NCI-H526 (cell line): Measurements from ENCODE around the gene FXYD6.
A peak's percentile ranks its signal among the peaks of the same experiment; 100 is the strongest.

Experiments used
- DNase-seq, 2 experiments: peaks; one replicate each; lab custom pipeline; 2025; lab: John Stamatoyannopoulos, UW

Gene FXYD6

GRCh38 chr11:117792992-117793391 is 83.5 kb downstream of the FXYD6 start:
- peak; percentile 99 to 100 for DNase-seq

DNA sequence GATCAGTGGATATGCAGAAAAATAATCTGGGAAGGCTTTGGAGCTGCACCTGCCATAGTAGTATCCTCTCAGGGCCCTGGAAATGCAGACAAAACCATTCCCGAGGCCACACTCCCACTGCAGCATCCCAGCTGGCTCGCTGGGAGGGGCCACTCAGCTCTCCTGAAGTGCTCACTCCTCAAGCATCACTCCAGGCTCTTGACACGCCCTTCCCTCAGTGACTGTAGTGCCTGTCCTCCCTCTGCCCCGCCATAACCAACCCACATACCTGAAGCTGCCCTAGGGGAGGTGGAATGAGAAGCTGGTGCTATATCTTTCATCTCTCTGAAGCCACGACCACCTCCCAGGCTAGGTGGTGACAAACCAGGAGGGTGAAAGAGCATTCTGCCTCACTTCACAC is 84.2 kb downstream of the FXYD6 start:
- peak in 1 of 2 experiments; percentile 45 for DNase-seq

DNA sequence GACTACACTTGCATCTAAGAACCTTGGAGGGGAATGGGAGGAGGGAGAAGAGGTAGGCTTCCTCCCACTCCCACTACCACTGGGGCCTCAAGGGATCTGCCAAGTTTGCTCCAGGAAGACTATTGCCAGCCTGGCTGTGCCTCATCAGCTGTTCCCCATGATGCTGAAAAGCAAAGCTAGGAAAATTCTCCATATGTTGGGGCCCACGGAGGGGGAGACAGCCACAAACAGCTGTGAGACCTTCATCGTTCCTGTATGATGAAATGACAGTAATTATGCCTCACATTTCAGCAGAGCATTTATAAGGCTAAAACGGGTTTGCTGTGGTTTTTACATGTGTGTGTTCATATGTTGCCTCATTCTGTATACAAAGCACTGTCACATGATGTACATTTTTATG is 86.2 kb downstream of the FXYD6 start:
- no peak for DNase-seq

GRCh38 chr11:117789241-117789640 is 87.2 kb downstream of the FXYD6 start:
- no peak for DNase-seq
